A549 treated with AZD9567 at 1 μM for 4 hours (cell line): ENCODE data around the gene NLRP6. TPM values are rescaled to one million over a fixed set of nuclear protein-coding genes. Genes with fewer than 3 reads are reported as not detected.

Source experiments
- total RNA-seq: library from RNA; stranded (reverse); fragments of 200-300 nt; extraction: Qiagen RNA extraction; gene quantifications from 5 replicates; pipeline ENCODE4 v1.2.3, GENCODE V29; 2022; ENCODE audit not compliant: insufficient read depth

Gene NLRP6
- not detected in 5 replicates for total RNA-seq

DNA sequence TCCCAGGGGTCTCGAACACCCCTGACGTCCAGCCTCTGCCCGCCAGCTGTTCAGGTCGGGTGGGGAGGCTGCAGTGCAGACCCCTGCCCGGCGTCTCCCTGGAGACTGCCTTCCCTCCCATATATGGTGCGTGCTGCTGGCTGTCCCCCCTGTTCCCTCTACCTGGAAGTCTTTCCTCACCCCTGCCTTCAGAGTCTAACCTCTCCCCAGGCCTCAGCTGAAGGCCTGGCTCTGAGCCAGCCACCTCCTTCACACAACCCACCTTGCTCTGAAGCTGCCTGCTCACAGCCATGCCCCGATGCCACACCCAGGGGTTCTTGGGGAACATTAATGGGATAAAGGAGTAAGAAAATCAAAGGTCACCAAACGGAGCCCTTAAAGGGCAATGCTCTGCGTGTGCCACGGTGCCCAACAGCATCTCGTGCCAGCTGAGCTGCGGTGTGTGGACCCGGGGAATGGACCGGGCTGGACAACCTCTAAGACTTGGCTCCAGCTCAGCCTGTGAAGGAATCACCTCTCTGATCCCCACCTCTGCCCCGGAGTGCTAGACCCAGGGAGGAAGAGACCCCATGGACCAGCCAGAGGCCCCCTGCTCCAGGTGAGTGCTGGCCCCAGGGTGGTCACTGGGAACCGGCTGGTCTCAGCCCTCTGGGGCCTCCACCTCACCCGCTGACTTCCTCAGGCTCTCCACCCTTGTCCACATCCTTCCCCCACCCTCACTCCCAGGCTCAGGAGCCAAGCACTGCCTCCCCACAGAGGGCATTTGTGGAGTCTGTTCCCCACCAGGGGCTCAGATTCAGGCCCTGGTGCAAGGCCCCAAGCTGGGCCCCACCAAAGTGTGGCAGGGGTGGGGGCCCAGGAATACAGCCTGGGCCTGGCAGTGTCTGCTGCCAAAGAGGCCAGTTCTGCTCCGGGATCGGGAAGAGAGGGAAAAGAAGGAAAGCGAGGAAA lies at the start of gene NLRP6:
TSS of gene NLRP6 (plus strand) at position 407 of the 951 bp plus-strand sequence. CDS start at position 570, 163 bp downstream.

DNA sequence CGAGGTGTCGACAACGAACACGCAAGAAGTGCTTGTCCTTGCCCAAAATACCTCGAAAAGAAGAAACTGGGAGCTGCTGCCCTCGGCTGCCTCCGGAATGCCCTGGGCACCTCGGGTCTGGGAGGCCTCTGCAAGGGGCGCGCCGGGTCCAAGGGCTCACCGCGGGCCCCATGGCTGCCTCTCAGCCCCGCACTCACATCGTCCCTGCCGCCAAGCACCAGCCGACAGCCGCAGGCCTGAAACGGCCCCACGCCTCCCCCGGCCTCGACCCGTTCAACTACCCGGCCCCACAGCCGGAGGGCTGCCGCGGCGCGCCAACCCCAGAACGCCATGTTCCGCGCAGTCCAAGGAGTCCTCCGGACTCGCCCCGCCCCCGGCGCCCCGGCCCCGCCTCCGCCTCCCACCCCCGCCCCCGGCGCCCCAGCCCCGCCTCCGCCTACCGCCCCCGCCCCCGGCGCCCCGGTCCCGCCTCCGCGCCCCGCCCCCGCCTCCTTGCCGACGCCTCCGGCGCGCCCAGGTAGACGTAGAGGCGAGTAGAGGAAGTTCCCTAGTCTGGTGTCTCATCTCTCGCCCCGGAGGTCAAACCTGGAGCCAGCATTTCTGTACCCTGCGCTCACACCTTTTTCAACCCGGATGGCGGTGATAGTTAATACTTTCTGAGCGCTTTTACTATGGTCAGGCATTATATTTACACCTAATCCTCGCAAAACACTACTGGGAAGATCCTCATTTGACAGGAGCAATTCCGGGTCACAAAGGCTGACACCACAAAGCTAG lies 42.0 kb upstream of the NLRP6 start, which contains the start of gene SIRT3:
TSS of gene SIRT3 (minus strand) at position 346 of the 777 bp plus-strand sequence. CDS start at position 332, 14 bp downstream.

DNA sequence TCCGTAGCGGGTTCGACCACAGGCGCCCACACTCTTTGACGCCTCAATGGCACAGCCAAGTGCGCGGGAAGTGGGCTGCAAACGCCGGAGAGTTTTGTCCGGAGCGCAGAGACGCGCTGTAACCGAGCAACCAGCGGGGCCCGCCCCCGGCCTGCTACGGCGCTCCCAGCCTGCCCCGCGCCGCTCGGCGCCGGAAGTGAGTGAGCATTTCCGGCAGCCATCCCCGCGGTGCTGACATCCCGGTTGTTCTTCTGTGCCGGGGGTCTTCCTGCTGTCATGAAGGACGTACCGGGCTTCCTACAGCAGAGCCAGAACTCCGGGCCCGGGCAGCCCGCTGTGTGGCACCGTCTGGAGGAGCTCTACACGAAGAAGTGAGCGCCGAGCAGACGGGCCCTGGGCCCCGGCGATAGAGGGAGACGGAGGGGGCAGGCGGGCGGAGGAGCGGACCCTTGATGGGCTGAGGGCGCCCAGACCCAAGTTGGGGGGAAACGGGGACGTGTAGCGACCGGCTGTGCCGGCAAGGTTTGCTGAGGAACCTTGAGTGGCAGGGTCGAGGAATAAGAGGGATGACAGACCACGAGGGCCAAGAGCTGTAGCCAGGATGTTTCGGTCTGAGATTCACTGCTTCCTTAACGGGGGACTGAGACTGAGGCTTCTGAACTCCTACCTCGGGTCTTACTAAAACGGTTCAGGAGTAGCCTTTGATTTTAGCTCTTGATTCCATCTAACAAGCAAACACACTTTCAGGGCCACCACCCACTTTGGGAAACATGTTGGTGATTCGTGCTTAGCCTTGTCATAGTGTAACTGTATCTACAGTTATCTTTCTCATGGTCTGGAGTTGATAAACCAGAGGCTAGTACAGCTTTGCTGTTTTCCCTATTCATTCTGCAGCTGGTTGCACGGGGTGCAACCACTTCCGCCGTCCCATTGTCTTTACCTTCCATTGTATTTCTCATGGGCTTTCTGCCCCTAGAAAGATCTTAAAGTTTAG lies 41.1 kb upstream of the NLRP6 start, which contains the start of gene PSMD13:
TSS of gene PSMD13 (plus strand) at position 203 of the 994 bp plus-strand sequence. CDS start at position 277, 74 bp downstream.

DNA sequence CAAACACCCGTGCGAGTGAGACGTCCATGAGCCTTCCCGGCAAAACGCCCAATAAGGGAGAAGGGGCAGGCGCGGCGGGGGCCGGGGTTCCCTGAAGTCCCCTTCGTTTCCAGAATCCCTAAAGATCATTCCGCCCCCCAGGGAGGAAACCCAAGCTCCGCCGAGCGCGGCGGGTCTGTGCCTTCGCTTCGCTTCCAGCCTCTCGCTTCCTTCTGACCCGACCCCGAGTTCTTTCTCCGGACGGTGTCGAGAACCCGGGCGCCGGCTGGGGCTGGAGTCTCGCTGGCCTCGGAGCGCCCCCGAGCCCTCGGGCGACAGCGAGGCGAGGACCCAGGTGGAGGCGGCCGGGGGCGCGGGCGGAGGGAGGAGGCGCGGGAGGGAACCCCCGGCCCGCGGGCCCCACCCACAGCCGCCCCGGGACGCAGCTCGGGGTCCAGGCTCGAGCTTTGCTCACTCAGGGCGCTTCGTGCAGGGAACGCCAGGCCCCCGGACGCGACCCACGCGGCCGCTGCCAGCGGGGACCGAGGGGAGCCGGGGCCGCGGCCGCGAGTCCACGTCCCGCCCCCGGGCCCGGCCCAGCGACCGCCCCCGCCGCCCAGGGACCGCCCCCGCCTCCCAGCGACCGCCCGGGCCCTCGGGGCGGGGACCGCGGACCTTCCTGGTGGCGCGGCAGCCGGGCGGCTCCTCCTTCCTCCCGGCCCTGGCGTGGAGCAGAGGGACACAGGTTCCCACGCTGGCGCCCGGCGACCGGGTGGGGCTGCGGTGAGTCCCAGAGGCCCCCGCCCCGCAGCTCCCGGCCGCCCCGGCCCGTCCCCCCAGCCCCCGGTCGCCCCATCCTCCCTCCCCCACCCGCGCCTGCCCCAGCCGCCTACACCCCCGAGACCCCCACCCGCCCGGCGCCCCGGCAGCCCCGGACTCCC lies 10.5 kb downstream of the NLRP6 start, which contains the start of gene PGGHG:
TSS of gene PGGHG (plus strand) at position 649 of the 920 bp plus-strand sequence. CDS start 691 bp downstream, outside the sequence.

DNA sequence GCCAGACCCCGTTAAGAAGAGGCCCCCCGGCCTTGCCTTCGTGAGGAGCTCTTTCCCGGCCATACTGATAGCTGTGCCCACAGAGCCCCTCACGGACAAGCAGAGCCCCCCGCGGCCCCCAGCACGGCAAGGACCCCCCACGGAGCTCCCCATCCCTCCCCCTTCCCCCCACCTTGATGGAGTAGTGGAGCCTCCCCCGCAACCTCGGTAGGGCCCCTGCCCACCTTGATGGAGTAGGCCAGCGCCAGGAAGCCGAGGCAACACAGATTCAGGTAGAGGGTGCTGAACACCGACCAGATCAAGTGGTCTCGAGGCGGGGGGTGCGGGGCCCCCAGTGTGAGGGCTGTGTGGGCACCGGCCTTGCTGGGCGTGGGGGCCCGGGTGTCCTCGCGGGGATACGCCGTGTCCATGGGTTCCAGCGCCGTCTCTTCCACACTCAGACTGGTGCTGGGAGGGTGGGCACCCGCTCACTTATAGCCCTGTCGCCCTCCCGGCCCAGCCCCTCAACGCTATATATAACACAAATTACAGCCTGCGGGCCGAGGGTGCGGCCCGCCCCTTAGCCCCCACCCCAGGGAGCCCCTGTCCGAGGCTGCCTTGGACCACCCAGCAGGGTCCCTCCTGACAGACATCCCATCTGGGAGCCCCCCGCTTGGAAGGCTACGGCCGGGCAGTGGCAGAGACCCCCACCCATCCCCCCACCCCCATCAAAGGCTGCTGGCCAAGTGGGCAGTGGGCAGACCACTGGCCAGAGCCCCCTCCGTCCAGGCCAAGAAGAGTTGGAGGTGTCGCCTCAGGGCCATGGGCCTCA lies 21.1 kb downstream of the NLRP6 start, which contains the start of gene IFITM5:
TSS of gene IFITM5 (minus strand) at position 446 of the 811 bp plus-strand sequence. CDS start at position 410, 36 bp downstream.

GRCh38 chr11:307766-308708 lies 29.8 kb downstream of the NLRP6 start, which contains the start of gene IFITM2:
IFITM2 (plus strand) TSS chr11:307816; CDS start chr11:308193, 377 bp downstream.

DNA sequence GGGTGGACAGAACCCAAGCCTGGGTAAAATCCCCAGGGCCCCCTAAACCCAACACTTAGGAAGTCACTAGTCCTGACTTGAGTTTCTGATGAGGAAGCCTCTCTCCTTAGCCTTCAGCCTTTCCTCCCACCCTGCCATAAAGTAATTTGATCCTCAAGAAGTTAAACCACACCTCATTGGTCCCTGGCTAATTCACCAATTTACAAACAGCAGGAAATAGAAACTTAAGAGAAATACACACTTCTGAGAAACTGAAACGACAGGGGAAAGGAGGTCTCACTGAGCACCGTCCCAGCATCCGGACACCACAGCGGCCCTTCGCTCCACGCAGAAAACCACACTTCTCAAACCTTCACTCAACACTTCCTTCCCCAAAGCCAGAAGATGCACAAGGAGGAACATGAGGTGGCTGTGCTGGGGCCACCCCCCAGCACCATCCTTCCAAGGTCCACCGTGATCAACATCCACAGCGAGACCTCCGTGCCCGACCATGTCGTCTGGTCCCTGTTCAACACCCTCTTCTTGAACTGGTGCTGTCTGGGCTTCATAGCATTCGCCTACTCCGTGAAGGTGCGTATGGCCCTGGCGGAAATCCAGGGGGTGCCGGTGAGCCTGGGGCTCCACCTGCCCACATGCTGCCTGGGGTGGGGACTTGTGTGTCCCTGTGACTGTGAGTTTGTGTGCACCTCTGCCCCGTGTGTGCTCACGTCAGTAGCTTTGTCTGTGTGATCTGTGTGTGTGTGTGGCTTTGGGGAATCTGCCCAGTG lies 35.8 kb downstream of the NLRP6 start, which contains the start of gene IFITM1:
TSS of gene IFITM1 (plus strand) at position 254 of the 767 bp plus-strand sequence. CDS start at position 385, 131 bp downstream.

Other genes starting within 250 kb of the NLRP6 start
- gene SCGB1C1, start 85.3 kb upstream of the NLRP6 start, total RNA-seq = not detected in 5 replicates
- 41.9 to 51.9 TPM (median 49.4 TPM) in 5 replicates for gene BET1L, start 71.0 kb upstream of the NLRP6 start, total RNA-seq
- 116 to 124 TPM (median 119 TPM) in 5 replicates for gene RIC8A, start 70.7 kb upstream of the NLRP6 start, total RNA-seq
- gene SIRT3, start 42.1 kb upstream of the NLRP6 start, total RNA-seq = 19.5 to 22.8 TPM (median 21.8 TPM) in 5 replicates
- 159 to 219 TPM (median 173 TPM) in 5 replicates for gene PSMD13, start 41.4 kb upstream of the NLRP6 start, total RNA-seq
- gene PGGHG, start 10.7 kb downstream of the NLRP6 start, total RNA-seq = 4.7 to 14.4 TPM (median 13.1 TPM) in 5 replicates
- gene IFITM5, start 21.1 kb downstream of the NLRP6 start, total RNA-seq = not detected in 5 replicates
- gene IFITM2, start 29.4 kb downstream of the NLRP6 start, total RNA-seq = 44.1 to 65.8 TPM (median 59.9 TPM) in 5 replicates
- gene IFITM1, start 35.6 kb downstream of the NLRP6 start, total RNA-seq = 0.21 to 0.61 TPM (median 0.40 TPM) in 4 of 5 replicates, not detected in the other
- 25.9 to 31.4 TPM (median 29.6 TPM) in 5 replicates for gene IFITM3, start 42.5 kb downstream of the NLRP6 start, total RNA-seq
- gene B4GALNT4, start 91.1 kb downstream of the NLRP6 start, total RNA-seq = 3.5 to 19.5 TPM (median 16.4 TPM) in 5 replicates
- gene PKP3, start 115.8 kb downstream of the NLRP6 start, total RNA-seq = 23.1 to 36.9 TPM (median 34.3 TPM) in 5 replicates
- 56.8 to 95.7 TPM (median 89.6 TPM) in 5 replicates for gene SIGIRR, start 136.6 kb downstream of the NLRP6 start, total RNA-seq
- 0.84 to 1.3 TPM (median 0.85 TPM) in 4 of 5 replicates, not detected in the other for gene ANO9, start 163.6 kb downstream of the NLRP6 start, total RNA-seq
- gene PTDSS2, start 171.9 kb downstream of the NLRP6 start, total RNA-seq = 43.9 to 53.0 TPM (median 47.6 TPM) in 5 replicates
- 170 to 191 TPM (median 177 TPM) in 5 replicates for gene RNH1, start 228.8 kb downstream of the NLRP6 start, total RNA-seq